GM19023 (cell line): ENCODE results near the gene TSPAN7.

ENCODE experiments used
- ATAC-seq: cut with Tn5 transposase; IDR thresholded peaks from one replicate; pipeline ENCODE4 v1.9.1; 2021; ENCODE audit warnings: mild to moderate bottlenecking, moderate library complexity; ENCODE audit not compliant: unreplicated experiment

TSPAN7 gene

DNA sequence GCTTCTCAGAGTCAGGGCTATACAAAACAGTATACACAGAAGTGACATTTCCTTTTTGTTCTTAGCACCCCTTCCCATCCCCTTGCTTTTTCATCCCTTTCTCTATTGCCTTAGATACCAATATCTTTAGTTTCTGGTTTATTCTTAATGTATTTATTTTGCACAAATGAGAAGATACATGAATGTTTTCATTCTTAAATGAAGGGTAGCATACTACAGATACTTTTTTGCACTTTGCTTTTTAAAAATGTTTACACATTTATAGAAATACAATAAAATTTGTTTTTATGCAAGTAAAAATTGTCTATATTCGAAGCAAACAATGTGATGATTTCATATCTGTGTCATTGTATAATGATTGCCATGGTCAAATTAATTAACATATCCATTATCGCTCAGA is 33.1 kb downstream of the TSPAN7 start:
- ATAC-seq = no peak

DNA sequence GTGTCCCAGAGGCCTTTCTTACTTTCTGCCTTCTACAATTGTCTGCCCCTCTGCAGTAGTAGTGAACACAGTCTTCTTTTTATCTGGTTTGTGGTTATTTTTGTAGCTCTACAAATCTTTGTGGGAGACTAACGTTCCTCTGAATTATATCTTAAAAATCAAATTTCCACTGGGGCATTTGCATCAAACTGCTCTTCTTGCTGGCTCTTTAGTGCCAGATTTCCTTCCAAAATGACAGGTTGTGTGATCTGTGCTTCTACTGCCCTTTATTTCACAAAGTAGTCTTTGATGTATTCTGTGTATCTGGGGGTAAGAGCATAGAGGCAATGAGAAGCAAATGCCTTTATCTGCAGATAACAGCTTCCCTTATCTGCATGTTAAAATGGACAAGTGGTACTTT is 34.5 kb downstream of the TSPAN7 start:
- no peak for ATAC-seq

DNA sequence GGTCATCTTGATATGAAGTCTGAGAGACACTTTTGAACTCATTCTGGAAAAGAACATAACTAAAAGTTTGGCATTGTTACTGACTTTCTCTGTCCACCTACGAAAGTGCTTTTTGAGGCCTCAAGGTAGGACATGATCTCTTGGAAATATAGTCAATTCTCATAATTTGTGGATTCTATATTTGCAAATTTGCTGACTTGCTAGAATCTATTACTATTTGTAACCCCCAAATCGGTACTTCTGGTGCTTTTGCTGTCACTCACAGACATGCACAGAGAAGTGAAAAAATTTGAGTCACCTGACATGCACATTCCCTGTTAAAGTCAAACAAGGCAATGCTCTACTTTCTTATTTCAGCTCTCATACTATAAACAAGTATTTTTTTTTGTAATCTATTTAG is 35.6 kb downstream of the TSPAN7 start:
- ATAC-seq = no peak

DNA sequence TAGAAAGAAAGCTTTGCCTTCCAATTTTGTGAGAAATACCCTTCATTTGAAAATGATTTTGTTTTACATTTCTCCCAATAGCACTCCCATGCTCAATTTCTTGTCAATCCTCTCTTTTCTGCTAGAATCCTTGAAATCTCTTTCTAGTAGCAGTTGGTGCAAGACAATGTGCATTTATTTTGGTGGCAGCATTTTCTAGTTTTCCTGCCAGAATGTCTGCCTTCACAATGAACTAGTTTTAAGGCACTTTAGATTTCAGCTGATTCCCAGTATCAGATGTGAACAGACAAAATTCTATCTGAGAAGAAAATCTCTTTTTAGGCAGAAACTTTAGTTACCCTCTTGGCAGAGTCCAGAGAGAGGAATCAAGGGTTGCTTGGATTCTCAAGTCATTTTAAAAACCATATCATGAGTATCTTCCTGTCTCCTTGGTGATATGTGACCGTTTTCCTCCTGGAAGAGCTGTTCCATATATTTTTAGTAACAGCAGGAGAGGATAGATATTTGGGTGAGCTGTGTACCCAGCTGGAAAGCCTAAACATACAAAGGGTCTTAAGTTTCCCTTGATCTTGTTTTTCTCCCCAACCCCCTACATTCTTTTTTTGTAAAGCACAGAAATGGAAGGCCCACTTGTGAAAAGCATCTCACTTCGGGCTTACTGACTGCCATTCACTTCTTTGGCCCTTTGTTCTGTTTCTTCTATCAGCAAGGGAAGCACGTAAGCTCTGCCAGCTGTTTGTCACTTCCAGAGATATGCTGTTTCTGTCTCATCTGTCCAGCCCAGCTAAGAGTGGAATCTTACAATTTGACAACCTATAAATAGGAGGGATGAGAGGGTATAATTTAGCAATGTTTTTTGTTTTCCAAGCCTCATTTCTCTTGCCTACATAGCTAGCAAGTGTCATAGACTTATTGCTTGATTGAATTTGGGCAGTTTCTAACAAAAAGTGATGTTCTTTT is 38.7 kb downstream of the TSPAN7 start:
- no peak for ATAC-seq

DNA sequence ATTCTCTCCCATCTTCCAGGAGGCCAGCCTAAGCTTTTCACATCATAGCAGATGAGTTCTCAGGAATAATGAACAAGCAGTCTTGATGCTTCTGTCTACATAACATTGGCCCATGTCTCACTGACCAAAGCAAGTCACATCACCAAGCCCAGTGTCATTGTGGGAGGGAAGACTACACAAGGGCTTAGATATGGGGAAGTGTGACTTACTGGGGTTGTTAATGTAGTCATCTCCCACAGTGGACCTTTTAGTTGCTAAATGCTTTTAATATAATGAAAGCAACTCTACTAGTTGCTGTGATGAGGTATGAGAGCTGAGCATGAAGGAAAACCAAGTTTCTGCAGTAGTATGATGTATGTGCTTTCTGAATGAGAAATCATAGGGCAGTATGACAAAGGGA is 40.5 kb downstream of the TSPAN7 start:
- no peak for ATAC-seq

DNA sequence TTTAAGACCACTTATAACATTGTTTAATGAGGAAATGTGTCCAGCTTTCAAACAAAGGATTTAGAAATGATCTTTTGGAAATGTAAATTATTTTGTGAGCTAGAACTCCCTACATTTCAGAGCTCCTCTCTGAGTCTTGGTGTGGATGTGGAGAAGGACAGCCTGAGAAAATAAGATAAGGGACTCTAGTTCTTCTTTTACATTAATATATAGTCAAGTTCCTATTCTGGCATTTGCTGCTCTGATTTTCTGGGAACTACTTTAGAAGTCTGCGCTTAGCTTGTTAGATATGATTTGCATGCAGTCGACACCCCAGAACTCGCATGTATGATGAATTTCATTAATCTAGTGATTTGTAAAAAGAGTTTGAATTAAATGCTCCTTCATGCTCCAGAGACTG is 45.5 kb downstream of the TSPAN7 start:
- ATAC-seq = no peak

DNA sequence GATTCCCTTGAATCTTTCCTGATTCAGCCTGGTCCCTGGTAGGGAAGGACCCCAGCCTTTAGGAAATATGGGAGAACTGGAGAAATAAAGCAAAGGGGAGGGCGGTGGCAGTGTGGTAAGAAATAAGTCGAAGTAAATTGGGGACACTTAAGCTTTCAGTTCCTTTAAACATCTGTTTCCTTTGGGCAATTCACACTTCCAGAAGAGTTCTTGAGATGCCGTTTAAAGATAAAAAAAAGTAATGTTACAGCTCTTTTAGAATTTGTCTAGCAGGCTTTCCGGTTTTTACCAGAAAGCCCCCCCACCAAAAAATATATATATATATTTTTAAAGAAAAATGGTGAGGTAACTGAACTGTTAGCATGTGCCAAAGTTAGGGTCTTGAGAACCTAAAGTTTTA is 46.6 kb downstream of the TSPAN7 start:
- ATAC-seq = no peak

DNA sequence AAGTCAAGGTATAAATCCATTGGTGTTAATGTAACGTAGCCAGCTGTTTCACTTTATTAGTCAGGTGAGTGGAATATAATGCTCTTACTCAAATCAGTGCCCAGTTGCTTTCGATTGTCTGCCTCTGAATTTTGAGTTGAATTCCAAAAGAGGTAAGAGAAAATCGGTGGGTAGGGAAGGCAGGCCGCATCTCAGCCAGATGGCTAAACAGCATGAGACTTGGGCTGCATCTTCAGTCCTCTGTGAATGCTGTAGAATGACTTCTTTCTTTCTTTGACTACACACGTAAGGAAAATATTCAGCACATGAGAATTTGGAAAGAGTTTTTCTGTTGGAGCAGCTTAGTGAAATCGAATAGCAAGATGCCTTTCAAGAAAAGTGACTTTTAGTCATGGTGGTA is 49.5 kb downstream of the TSPAN7 start:
- no peak for ATAC-seq

DNA sequence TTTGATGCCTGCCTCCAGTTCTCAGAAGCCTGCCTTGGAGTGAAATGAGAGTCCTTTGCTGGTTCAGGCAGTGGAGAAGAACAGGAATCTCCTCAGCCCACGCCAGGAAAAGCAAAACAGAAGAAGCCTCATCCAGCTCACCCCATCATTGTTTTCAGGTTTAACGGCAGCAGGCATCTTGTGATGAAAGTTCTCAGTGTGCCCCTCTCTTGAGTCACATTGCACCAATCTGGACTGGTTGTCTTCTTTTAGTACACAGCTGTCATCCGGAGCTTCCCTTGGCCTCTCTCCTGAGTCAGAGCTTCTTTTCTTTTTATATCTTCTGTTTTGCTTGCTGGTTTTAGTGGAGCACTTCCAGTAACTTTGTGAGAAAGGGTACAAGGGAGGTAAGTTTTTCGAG is 50.9 kb downstream of the TSPAN7 start:
- ATAC-seq = no peak

DNA sequence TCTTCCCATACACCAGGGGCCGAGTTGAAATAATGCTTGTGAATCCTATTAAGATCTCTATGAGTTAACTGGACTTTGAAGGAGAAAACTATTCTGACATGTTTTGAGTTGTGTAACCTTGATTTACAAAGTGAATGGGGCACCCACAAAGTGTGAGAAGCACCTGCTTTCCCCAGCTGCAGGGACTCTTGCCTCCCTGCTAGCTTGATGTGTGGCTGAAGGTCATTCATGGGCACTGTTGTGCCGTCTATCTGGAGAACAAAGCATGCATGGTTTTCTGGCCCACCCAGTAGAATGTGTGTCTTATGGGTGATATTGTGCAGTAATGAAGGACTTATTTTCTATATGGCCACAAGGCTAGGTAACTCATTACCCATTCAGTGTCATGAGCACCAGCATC is 53.1 kb downstream of the TSPAN7 start:
- ATAC-seq = no peak

DNA sequence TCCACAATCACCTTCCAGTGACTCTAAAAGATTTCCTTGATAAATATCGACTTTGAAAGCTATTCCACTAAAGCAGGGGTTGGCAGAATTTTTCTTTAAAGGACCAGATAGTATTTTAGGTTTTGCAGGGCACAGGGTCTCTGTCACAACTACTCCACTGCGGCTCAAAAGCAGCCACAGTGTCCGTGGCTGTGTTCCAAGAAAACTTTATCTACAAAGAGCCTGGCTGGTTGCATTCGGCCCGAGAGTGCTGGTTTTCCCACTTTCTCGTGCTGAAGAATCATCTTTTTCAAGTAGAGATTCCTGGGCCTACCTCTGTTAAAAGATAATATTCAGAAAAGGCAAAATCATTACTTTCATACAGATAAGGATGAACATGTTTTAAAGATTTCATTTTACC is 55.6 kb downstream of the TSPAN7 start:
- ATAC-seq = no peak

DNA sequence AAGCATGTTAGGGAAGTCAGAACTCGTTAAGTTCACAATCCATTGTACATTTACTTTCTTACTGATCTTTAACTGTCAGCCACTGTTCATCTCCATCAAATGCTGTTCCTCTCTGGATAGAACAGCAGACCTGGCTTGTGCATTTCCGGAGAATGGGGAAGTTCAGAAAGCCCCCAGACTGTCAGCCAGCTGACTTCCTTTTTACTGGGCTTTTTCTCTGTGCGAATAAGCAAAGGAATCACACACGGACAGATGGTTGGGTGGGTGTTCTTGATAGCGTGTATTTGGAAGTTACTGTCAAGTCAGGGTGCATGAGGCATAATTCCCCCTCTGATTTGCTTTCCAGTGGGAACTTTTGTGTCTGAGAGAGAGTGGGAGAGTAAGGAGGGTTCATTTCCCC is 56.8 kb downstream of the TSPAN7 start:
- ATAC-seq = no peak

DNA sequence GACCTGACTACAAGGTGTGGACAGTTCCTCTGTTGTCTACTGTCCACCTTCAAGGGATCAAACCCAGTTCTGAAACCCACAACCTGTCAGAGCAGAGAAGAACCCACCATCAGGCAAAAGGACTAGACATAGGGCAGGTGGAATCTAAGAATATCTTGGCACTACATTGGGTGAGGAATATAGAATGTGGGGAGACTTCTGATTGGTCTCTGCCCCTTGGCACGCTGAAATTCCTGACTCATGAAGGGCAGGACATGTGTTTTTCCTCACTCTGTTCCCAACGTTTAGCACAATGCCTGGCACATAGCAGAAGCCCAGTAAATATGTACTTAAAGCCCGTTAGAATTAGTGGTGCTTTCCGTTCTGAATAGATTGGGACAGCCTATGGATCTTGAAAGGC is 59.3 kb downstream of the TSPAN7 start:
- no peak for ATAC-seq

DNA sequence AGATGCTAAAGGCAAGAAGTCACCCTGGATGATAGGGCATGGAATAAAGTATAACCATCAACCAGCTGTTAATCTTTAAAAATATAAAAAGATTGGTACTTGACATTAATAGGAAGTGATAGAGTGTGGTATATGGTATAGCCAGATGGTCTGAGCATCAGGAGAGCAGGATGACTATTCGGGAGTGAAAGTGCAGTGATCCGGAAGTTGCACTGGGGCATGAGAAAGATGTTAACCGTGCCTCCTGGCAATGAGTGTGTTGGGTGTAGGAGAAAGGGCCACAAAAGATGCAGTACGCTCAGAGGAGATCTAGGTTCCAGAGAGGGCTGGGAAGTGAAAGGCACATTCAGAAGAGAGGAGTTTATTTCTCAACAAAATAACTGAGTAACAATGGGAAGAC is 65.0 kb downstream of the TSPAN7 start:
- ATAC-seq = no peak

DNA sequence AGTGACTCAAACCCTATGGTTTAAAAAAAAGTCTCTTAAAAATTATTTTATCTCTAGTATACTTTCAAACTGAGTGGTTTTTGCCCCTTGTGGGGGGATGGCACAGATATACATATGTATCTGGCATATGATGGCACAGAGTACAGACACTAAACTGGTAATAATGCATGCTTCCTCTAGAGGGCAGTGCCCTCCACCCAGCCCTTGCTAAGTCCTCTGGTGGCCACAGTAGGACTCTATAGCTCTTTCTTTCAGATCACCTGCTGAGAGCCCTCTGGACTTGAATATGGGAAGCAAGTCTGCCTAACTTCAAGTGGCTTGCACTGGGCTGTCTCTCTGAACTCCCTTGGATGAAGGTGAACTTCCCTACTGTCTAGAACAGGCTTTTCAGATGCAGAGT is 66.3 kb downstream of the TSPAN7 start:
- ATAC-seq = peak; percentile 85

DNA sequence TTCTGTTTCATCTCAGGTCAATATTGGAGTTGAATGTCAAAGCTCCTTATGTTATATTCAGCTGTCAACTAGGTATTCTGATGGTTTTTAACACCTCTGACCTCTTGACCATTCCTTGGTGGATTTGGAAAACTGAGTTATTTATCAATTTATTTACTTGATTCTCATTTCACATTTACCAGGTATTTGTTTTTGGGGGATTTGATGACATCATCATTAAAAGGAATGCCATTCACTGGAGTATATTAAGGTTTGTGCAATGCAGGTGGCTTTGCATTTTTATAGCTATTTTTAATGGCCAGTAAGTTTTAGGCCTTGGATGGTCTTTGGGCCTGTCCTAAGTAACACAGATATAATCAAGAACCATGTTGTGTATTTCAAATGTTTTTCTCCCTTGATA is 67.2 kb downstream of the TSPAN7 start:
- ATAC-seq = no peak

DNA sequence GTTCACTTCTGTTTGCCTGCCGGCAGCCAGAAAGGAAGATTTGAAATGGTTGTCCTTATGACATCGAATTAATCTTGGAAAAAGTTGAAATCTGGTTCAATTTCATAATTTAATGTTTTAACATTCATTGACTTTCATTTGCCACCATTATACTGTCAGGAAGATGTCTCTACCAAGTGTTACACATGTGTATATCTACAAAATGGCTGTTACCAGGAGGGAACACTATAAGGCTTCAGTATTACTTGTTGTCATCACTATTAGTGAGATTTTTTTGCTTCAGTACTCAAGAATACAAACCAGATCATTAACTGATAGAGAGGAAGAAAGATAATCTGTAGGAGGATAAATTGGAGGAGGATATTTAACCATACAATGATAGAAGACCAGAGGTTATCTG is 71.2 kb downstream of the TSPAN7 start:
- ATAC-seq = no peak

DNA sequence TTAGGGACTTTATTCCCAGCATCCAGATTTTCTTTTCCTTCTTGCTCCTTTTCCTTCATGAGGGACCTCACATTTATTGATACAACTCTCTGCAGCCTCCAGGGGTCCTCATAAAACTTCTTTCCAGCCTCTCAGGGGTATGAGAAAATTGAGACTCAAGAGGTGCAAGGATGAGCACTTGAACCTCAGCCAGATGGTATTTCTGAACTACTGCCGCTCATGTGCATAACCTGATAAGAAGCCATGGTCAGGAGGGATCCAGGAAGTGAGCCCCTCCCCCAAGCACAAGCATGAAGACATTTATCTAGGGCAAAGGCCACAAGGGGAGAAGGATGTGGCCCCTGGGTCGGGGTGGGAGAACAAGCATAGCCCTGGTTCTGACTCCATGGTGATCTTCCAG is 73.3 kb downstream of the TSPAN7 start:
- ATAC-seq = no peak

DNA sequence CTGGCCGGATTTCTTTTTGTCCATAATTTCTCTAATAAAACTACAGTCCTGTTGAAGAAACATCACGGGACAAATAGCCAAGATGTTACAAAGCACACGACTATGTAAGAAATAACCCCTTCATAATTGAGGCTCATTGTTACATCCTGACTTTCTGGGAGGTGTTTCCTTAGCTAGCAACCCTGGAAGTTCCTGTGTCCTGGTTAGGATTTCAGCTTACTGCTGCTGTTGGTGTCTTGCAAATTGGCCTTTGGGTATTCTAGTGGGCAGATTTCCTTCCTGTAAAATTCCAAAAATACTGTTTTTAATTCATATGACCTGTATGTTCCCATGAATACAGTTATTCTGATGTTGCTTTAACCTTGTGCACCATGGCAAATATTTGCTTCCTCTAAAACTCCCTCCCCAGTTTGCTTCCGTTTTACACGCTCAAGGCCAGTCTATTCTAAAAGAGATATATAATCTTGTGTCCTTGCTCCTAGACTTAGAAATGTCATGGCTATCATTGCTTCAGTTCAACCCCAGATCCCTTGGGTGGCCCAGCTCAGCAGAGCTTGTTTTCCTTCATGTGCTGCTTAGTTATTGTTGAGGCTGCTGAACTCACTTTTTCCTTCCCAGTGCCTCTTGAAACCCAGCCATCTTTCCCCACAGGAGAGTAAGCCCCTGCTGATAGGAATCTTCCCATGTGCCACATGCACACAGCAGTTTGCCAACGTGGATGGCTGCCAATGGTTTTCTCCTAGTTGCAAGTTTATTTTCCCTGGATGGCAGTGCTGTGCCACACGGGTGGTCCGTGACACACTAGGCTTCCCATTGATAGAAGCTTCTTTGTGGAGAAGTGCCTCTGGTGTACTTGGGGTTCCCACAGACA is 75.8 kb downstream of the TSPAN7 start:
- ATAC-seq = no peak

DNA sequence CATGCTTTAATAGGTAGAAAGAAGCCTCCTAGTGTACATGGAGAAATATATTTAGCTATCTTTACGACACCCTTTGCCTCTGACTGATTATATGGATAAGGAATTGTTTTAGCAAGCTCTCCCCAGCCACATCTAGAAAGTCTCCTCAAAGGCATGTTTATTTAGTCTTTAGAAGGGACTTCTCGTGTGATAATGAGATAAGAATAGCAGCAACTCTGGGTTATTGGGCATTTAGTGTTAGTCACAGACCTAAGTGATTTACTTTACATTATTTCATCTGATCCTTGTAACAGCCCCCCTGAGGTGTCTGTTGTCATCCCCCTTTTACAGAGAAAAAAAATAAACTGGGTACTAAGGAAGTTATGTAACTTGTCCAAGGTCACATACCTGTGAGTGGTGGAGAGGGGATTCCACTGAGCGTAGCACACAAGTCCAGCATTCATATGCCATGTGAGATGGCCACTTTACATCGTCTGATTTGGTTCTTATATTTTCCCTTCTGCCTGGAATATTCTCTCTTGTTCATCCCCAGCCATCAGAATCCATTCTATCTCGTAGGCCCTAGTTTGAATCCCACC is 77.7 kb downstream of the TSPAN7 start:
- ATAC-seq = no peak

DNA sequence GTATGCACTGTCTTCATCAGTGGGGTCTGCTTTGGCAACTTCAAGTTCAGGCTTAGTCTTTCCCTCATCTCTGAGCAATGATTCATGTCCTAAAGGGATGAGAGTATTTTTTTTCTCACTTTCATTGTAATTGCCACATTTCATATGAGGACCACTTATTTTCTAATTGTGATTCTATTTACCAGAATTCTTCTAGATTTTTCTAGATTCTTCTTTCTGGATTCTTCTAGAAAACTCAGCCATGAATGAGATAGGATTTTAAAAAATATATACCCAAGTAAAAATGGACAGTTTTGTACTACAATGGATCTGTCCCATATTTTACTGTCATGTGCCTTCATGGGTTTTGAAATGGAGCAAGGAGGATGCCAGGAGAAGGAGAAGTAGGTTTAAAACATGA is 78.4 kb downstream of the TSPAN7 start:
- ATAC-seq = no peak

DNA sequence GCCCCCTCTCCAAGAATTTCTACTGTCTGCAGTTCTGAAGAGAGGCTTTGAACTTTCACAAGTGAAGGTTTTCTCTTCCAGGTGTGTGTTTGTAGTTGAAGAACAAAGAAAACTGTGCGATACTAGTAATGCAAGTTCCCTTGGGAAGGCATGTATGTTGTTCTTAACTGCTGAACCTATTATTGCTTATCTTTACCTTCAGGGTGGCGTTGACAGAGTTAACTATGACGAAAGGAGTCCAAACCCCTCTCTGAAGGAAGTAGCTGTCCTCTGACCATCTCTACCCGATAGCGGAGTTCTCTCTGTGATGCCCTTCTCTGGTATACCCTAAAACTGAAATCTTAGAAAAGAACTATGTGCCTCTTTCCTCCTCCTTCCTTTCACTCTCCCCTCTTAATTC is 79.9 kb downstream of the TSPAN7 start:
- no peak for ATAC-seq
